ELF-1 (cell line): ENCODE data around the gene CCDC24.

Experiments used
- DNase-seq: peaks from one replicate; pipeline ENCODE4 v3.0.0-alpha.2; 2016; ENCODE audit warnings: low read depth, low spot score

Gene CCDC24

DNA sequence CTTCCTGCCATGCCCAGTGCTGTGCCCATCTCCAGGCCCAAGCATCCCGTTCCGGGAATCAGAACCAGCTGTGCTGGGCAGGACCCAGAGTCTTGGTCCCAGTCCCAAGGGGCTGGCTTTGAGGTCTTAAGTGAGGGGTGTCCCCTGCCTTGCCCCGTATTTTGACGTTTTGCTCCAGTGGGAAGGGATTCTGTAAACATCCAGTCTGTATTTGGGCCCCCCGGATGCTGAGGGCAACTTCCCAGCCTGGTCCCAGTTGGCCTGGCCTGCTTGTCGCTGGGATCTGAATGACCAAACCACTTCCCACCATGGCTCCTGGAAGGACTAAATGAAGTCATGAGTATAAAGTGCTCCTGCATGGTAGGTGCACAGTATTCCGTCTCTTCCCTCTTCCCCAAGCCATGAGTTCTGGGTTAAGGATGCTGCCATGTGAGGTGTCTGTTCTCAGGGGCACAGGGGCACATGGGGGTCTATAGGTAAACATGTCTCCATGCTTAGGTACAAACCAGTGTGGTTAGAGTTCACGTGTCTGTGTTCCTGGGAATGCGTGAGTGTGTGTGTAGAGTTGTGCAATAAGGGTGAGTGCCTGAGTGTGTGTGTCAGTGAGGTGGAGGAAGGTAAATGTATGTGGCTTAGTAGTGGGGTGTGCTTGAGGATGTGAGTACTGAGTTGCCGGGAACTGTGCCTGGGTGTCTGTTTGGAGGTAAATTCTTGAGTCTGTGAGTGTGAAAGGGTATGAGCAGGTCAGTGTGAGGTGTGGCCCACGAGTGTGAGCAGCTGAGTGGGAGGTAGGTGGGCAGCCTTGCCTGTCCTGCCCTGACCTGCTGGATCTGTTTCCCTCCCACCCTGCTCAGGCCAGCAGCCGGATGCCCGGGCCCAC is 10.9 kb upstream of the CCDC24 start:
- DNase-seq, result no peak

DNA sequence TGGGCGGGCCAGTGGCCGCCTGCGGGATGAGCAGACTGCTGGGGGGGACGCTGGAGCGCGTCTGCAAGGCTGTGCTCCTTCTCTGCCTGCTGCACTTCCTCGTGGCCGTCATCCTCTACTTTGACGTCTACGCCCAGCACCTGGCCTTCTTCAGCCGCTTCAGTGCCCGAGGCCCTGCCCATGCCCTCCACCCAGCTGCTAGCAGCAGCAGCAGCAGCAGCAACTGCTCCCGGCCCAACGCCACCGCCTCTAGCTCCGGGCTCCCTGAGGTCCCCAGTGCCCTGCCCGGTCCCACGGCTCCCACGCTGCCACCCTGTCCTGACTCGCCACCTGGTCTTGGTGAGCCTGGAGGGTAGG is 10.3 kb upstream of the CCDC24 start:
- no peak for DNase-seq

DNA sequence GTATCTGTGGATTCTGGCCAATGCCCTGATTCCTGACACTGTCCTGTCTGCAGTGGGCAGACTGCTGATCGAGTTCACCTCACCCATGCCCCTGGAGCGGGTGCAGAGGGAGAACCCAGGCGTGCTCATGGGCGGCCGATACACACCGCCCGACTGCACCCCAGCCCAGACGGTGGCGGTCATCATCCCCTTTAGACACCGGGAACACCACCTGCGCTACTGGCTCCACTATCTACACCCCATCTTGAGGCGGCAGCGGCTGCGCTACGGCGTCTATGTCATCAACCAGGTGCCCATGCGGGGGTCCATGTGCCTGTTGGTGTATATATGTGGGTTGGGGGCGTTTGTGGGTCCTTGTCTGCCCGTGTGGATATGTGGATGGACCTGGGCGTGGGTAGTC is 9.8 kb upstream of the CCDC24 start:
- DNase-seq, result no peak

DNA sequence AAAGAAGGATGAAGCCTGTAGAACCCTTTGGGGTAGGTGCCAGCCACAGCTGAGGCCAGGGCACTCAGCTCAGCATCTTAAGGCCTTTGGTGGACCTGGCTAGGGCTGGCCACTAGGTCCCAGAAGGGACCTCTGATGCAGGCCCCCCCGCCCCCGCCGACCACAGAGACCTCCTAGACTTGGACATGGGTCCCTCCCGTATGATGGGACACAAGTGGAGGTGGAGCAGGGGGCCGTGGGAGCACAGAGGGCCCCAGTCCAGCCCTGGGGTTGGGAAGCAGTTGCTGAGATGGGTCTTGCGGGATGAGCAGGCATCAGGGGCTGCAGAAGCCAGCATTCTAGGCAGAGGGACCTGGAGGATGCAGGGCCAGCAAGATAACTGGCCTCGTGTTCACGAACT is 9.2 kb upstream of the CCDC24 start:
- no peak for DNase-seq

DNA sequence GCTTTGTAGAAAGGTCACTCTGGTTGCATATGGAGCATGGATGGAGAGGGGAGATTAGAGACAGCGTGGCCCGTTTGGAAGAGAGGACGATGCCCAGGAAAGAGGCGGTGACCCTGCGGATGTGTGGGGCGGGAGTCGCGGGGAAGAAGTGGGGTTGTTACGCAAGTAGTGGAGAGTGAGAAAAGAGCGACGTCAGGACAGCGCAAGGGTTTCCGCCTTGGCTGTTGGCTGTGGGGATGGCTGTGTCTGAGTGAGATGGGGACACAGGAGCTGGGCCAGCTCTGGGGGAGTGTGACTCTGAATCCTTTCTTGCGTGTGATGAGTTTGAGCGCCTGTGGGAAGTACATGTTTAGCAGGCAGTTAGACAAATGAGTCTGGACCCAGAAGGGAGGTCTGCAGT is 8.6 kb upstream of the CCDC24 start:
- DNase-seq, result no peak

DNA sequence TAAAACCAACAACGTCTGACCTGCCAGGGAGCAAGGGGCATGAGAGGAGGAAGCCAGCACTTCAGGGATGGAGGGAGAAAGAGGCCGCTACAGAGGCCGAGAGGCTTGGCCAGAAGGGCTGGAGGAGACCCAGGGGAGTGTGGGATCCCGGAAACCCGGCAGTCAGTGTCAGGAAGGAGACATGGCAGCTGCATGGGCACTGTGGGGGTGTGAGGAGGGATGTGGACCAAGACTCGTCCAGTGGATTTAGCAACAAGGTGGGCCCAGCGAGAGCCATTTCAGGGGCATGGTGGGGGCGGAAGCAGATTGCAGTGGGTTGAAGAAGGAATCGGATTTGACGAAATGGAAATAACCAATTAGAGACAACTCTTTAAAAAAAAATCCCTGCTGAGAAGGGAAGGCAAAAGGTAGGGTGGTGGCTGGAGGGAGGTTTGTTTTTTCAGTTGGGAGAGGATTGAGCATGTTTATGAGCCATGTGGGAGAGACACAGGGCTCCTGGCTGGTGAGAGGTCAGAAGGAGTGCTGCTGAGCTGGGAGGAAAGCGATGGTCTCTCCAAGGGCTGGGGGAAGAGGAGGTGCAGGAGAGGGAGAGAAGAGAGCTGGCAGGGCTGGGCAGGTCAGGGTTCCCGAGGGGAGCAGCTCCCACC is 8.0 kb upstream of the CCDC24 start:
- DNase-seq, result no peak

DNA sequence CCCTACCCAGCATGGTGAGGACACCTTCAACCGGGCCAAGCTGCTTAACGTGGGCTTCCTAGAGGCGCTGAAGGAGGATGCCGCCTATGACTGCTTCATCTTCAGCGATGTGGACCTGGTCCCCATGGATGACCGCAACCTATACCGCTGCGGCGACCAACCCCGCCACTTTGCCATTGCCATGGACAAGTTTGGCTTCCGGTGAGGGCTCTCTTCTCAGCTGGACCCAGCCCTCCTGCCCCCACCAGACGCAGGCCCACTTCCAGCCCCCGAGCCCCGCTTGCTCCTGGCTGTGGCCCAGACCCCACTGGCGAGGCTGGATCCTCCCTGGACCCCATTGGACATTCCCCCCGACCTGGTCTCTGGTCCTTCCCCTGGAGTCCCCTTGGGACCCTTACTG is 6.5 kb upstream of the CCDC24 start:
- DNase-seq, result no peak

DNA sequence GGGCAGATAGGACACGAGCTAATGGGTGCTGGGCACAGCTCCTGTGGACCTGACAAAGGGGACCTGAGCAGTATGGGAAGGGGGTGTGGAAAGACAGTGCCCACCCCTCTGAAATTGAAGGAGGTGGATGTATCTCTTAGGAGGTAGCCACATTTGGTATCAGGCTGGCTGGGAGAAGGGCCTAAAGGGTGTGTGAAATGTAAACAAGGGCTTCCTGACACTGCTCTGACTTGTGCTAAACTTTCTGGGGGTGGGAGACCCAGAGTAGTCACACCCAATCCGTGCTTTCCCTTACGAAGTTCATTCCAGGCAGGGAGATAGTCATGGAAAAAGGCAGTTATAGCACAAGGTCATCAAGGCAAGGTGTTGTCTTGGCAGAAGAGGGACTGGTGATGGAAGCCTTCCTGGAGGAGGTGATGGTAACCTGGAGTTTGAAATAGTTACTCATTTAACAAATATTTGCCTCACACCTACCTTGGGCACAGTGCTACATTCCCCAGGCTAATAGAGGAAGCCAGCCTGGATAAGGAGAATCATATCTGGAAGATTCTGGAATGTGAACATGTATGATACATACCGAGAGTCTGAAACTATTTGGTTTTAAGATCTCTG is 5.3 kb upstream of the CCDC24 start:
- no peak for DNase-seq

DNA sequence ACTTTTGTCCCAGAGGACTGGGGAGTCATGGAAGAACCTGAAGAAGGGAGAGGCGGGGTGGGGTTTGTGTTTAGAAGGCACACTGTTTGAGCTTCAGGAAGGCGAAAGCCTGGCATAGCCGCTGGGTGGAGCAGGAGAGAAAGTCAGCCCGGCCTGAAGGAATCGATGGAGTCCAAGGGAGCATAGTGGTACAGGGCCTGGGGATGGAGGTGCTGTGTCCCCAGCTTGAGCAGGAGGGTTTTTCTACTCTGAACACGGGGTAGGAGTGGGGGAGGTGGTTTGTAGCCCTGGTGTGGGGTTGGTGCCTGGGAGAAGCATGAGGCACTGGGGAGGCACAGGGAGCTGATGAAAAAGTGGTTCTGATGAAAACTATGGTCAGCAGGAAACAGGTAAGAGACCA is 4.7 kb upstream of the CCDC24 start:
- DNase-seq, result no peak

DNA sequence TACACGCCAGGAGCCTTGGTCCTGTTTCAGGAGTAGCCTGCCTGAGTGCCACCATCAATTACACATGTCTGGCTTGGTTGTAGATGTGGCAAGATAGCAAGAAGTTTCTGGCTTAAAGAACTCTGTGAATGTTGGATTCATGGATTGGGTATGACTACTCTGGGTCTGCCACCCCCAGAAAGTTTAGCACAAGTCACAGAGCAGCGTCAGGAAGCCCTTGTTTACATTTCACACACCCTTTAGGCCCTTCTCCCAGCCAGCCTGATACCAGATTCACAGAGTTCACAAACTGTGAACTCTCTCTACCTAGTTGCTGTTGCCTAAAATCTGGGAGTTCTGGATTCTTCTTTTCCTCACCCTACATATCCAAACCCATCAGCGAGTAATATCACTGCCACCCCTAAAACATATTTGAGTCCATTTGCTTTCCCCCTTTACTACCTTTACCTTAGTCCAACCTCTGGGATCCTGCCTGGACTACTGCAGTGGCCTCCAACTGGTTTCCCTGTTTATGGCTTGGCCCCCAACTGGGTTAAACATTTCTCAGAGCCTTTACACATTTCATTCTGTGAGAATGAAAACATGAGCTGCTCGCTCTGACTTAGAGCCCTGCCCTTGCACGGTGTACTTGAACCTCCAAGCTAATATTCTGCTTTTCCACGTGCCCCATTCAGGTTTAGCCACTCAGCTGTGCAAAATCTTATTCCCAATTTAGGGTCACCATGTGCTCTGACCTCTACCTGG is 4.1 kb upstream of the CCDC24 start:
- no peak for DNase-seq

DNA sequence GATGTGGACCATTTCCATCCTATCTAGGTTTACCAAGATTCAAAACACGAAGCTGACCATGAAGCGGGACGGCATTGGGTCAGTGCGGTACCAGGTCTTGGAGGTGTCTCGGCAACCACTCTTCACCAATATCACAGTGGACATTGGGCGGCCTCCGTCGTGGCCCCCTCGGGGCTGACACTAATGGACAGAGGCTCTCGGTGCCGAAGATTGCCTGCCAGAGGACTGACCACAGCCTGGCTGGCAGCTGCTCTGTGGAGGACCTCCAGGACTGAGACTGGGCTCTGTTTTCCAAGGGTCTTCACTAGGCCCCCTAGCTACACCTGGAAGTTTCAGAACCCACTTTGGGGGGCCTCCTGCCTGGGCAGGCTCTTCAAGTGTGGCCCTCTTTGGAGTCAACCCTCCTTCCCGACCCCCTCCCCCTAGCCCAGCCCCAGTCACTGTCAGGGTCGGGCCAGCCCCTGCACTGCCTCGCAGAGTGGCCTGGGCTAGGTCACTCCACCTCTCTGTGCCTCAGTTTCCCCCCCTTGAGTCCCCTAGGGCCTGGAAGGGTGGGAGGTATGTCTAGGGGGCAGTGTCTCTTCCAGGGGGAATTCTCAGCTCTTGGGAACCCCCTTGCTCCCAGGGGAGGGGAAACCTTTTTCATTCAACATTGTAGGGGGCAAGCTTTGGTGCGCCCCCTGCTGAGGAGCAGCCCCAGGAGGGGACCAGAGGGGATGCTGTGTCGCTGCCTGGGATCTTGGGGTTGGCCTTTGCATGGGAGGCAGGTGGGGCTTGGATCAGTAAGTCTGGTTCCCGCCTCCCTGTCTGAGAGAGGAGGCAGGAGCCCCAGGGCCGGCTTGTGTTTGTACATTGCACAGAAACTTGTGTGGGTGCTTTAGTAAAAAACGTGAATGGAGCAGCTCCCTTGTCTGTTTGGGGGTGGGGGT is 864 bp upstream of the CCDC24 start:
- DNase-seq, result no peak

DNA sequence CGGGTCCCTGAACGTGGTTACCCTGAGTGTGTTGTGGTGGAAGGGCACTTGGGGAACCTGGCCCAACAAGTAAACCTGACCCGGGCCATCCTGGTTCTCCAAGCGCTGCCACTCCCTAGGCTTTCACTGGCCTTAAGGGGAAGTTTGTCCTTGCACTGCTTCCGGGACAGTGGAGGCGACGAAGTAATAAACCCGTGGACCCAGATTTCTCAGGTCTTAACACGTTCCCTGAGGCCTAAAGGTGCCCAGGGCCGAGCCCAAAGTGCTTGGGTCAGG is 261 bp upstream of the CCDC24 start:
- peak; percentile 72 for DNase-seq

DNA sequence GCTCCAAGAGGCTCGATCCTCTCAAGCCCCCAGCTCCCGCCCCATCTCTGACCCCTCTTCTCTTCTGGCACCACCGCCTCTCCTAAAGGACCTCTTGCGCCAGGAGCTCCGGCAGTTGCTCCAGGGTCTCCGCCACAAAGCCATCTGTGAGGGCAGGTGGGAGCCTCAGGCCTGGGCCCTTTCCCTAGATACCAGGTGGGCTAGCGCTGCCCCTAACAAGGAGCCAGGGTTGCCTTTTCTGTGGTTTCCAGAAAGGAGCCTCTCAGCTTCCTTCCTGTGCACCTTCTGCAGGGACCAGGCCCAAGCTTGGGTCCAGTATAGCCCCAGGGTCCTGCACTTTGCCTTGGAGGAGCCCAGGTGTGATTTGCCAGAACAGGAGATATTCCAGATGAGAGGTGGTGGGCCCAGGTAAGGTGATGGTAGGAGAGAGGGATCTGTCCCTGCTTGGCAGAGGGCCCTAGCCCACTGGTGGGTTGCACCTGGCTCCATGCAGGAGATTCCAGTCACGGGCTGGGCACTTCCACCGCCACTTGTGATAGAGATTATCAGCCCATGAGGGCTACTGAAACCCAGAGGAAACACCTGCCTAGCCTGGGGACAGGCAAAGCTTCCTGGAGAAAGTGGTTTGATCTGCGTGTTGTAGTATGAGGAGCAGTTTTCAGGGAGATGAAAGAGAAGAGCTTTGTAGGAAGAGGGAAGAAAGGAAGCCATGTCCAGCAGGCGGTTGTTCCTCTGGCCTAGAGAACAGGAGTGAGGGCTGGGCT is 1.0 kb downstream of the CCDC24 start:
- no peak for DNase-seq

DNA sequence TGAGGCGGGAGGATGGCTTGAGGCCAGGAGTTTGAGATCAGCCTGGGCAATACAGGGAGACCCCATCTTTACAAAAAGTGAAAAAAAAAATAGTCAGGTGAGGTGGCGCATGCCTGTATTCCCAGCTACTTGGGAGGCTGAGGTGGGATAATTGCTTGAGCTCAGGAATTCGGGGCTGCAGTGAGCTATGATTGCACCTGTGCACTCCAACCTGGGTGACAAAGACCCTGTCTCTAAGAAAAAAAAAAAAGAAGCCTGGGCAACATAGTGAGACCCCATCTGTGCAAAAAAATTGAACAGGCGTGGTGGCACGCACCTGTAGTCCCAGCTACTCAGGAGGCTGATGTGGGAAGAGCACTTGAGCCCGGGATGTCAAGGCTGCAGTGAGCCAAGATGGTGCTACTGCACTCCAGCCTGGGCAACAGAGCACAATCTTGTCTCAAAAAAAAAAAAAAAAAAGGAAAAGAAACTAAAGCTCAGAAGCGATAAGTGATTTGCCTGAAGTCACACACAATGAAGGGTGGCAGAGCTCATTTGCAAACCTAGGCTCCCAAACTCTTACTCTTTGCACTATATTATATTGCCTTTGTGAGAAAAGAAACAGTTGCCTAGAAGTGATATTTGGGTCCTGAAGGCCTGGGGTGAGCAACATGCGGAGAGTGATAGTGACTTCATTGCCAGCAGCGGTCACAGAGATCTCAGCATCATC is 2.0 kb downstream of the CCDC24 start:
- no peak for DNase-seq

DNA sequence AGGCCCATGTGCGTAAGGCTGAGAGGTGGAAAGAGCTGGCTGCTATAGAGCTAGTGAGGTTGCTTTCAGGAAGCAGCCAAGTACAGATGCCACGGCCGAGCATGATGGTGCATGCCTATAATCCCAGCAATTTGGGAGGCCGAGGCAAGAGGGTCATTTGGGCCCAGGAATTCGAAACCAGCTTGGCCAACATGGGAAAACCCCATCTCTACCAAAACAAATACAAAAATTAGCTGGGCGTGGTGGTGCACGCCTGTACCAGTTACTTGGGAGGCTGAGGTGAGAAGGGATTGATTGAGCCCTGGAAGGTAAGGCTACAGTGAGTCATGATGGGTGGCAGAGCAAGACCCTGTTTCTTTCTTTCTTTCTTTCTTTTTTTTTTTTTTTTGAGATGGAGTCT is 2.7 kb downstream of the CCDC24 start:
- DNase-seq, result no peak

DNA sequence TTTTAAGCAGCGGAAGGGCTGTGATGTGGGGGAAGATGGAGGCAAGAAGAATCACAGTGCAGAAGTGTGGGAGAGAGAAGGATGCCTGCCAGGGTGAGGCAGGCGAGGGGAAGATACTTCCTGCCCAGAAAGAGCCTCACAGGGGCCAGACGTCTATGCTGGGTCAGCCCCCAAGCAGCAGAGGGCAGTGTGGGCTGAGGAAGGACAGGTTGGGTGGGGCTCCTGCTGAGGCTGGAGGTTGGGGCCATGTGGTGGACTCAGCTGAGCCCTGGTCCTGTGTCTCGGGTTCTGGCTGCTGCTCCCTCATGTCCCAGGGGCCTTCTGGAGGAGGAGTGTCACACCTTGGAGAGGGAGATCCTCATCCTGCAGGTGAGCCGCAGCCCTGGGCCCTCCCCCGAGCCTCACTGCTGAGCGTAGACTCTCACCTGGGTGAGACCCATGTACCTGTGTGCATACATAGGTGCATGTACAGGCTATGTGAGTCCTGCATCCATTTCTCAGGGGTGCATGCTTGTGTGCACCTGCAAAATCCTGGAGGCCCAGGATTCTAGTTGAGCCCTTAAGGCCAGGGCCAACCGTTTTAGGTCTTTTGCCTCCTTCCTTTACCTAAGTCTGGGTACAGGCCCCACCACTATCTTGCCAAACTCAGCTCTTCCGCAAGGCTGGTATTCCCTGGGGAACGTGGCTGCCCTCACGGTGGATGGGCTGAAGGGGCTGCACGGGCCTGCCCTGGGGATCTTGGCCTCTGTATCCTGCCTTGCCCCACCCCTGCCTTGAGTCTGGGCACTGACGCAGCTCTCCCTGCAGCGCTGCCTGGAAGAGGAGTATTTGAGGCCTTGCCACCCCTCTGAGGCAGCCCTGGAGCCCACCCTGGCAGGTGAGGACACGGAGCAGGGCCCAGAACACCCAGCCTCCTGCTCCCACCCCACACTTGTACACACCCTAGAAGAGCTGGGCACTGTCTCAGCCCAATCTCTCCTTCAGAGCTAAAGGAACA is 3.7 kb downstream of the CCDC24 start:
- DNase-seq, result peak; percentile 80

DNA sequence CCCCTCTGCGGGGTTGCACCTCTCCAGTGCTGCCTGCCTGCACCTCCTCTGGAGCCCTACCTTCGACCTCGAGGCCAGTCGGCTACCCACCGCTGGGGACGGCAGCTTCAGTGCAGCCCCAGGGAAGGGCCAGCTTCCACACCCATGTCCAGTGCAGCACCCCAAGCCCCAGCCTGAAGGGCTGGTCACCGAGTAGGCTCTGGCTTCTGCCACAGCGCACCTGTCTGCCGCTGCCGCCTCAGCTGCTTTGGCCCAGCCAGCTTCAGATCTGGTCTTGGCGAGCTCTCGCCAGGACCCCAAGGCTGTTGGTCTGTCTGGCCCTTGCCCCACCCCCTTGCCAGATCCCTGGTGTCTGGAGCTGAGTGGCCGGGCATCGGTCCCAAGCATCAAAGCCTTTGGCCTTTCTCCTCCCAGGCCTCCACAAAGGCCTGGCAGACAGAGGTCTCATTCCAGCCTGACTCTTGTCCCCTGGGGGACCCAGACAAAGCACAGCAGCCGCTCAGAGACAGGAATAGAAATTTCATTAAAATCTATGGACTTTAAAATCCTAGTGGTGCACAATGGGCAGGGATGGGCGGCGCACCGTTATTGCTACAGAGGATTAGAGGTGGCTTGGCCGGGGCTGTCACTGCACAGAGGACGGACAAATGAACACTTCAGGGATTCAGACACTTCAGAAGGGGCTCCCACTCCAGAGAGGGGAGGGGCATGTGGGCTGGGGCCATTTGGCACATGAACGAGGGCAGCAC is 4.8 kb downstream of the CCDC24 start:
- no peak for DNase-seq

DNA sequence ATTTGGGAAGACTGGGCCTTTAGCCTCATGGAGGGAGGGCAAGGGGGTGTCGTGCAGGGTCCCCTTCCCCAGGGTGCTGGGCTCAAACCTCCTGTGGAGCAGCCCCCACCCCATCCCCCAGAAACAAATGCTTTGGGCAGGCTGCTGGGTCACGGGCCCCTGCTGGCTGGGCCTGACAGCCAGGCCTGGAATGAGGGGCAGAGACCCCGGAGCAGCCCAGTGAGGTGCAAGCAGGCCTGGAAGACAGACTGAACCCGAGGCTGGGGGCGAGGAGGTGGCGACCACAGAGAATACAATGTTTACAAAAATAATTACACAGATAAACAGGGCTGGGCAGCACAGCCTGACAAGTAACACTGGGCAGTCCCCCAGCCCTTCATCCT is 5.3 kb downstream of the CCDC24 start:
- no peak for DNase-seq
